Stomach (tissue), 9 donors: Measurements from ENCODE around the gene EMILIN3. TPM values are rescaled to one million over a fixed set of nuclear protein-coding genes. Genes with fewer than 3 reads are reported as not detected.

ENCODE experiments used
- DNase-seq, 2 donors: peaks; one replicate each; pipeline versions ENCODE4 v3.0.0 to v3.0.0-alpha.2; 2013 to 2019
- H3K27ac ChIP-seq, 5 donors: fragments of 200-600 bp in 4 of 5; sonication (generic) in 4 of 5; one replicate each; pipeline ENCODE4 v1.5.1; 2013 to 2019; ENCODE audit warnings: mild to moderate bottlenecking in 1 of 5, moderate library complexity in 1 of 5
- H3K27me3 ChIP-seq, 3 donors: fragments of 200-600 bp; sonication (generic); one replicate each; pipeline ENCODE4 v1.5.1; 2017 to 2019; ENCODE audit warnings: mixed run types in 1 of 3
- H3K36me3 ChIP-seq, 4 donors: fragments of 200-600 bp; sonication (generic); 1 replicate in 3 of 4; 2 replicates in 1 of 4; pipeline ENCODE4 v1.5.1; 2016 to 2019
- H3K4me1 ChIP-seq, 4 donors: fragments of 200-600 bp; sonication (generic); one replicate each; pipeline ENCODE4 v1.5.1; 2016 to 2019
- H3K4me3 ChIP-seq, 4 donors: fragments of 200-600 bp; sonication (generic) in 3 of 4; one replicate each; pipeline ENCODE4 v1.5.1; 2016 to 2019; ENCODE audit warnings: mild to moderate bottlenecking in 1 of 4
- H3K9me3 ChIP-seq, 4 donors: fragments of 200-600 bp; sonication (generic); one replicate each; pipeline ENCODE4 v1.5.1; 2016 to 2019
- EP300 ChIP-seq: sonication (generic); formaldehyde crosslinking; IDR thresholded peaks from one replicate; pipeline ENCODE4 v1.6.1; 2017; ENCODE audit warnings: antibody characterized with exemption
- POLR2A ChIP-seq, 4 donors: fragments of 450-650 bp; IDR thresholded peaks; one replicate each; pipeline ENCODE4 v1.6.1; 2016; ENCODE audit warnings: antibody characterized with exemption in 4 of 4, control low read depth in 2 of 4, mild to moderate bottlenecking in 1 of 4, moderate library complexity in 1 of 4
- POLR2AphosphoS5 ChIP-seq, 3 donors: sonication (generic); formaldehyde crosslinking; IDR thresholded peaks; one replicate each; pipeline ENCODE4 v1.6.1; 2016; ENCODE audit warnings: antibody characterized with exemption in 3 of 3
- whole genome bisulfite sequencing, 5 donors: extraction: QIAGEN DNeasy Blood & Tissue Kit in 3 of 5; methylation state at CpG; one replicate each; pipeline versions ENCODE4 v1.1.5 to v1.1.7; 2013 to 2018; 5-methylcytosine and 5-hydroxymethylcytosine counted together
- intact Hi-C: fragments of 100-400 bp; cut with DNase I; formaldehyde crosslinking; loops from one replicate; pipeline ENCODE4 v1.15.1; 2023; ENCODE audit warnings: low total_unique reads
- polyA plus RNA-seq, 3 donors: library from polyadenylated mRNA; stranded (reverse); fragments of 200-250 nt; gene quantifications; one replicate each; pipeline ENCODE4 v1.2.3, GENCODE V29; 2013
- total RNA-seq, 5 donors: library from RNA; depleted of rRNA; stranded (reverse); fragments of >200 nt; gene quantifications; one replicate each; pipeline versions ENCODE4 v1.1.0 to v1.2.3, GENCODE V29; 2014 to 2016
- TF ChIP-seq, protein P1 (sequence below), 7 experiments: fragments of 450-650 bp in 4 of 7; fragments of 200-600 bp in 3 of 7; sonication (generic) in 3 of 7; IDR thresholded peaks; one replicate each; pipeline ENCODE4 v1.5.1; 2016 to 2019; ENCODE audit warnings: antibody characterized with exemption in 7 of 7, control low read depth in 2 of 7, mild to moderate bottlenecking in 1 of 7
- donor health status: healthy with polysubstance abuse.
- donor health status: Bipolar disorder and iron deficiency.
- donor health status: healthy.

Gene EMILIN3
- total and polyA plus RNA-seq, 8 donors: 0.37 to 4.0 (median 2.6) TPM; not detected in 1

DNA sequence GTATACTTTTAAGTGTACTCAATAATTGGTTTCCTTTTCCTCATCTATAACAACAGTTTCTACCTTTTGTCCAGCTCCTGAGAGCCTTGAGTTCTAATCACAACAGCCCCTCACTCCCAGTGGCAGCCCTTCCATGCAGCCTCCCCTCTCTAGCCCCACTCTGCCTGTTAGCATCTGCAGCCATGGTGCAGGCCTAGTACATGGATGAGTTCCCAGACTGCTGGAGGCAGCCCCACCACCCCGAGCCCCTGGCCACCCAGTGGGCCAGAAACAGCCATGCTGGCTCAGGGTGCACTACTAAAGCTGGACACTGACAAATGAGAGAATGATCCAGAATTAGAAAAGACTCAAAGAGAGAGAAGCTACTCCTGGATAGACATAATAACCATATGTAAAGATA lies 35.7 kb downstream of the EMILIN3 start:
- H3K4me1 ChIP-seq: peaks cover 0 to 28% (median 16%) of the 10 kb centered on the region in 4 donors
- no peak overlapping the region for H3K27ac ChIP-seq
- intact Hi-C loops: no loop called here
- whole genome bisulfite sequencing, 5 donors: 71 to 83% (median 81%) methylated on average over 1 of the region's 1 CpG
- H3K36me3 ChIP-seq: no peaks in the 10 kb centered on the region
- no peaks in the 10 kb centered on the region for H3K27me3 ChIP-seq
- TF ChIP-seq EP300: no peak
- TF ChIP-seq, protein P1, sequence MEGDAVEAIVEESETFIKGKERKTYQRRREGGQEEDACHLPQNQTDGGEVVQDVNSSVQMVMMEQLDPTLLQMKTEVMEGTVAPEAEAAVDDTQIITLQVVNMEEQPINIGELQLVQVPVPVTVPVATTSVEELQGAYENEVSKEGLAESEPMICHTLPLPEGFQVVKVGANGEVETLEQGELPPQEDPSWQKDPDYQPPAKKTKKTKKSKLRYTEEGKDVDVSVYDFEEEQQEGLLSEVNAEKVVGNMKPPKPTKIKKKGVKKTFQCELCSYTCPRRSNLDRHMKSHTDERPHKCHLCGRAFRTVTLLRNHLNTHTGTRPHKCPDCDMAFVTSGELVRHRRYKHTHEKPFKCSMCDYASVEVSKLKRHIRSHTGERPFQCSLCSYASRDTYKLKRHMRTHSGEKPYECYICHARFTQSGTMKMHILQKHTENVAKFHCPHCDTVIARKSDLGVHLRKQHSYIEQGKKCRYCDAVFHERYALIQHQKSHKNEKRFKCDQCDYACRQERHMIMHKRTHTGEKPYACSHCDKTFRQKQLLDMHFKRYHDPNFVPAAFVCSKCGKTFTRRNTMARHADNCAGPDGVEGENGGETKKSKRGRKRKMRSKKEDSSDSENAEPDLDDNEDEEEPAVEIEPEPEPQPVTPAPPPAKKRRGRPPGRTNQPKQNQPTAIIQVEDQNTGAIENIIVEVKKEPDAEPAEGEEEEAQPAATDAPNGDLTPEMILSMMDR (IDR thresholded peaks at IDR 0.05): no peak
- H3K4me3 ChIP-seq: no peak overlapping the region
- no peak for DNase-seq
- no peaks in the 10 kb centered on the region for H3K9me3 ChIP-seq

GRCh38 chr20:41330343-41330720 lies 36.3 kb downstream of the EMILIN3 start:
- H3K27ac ChIP-seq: peak overlapping the region in 4 of 5 donors; percentile 76 to 83 (median 82)
- WGBS, 5 donors: 78 to 92% (median 85%) methylated on average over 5 of the region's 5 CpGs
- intact Hi-C loops: no loop called here

GRCh38 chr20:41329435-41330342 lies 36.9 kb downstream of the EMILIN3 start:
- Histone ChIP-seq H3K27me3 (no peaks in the 10 kb centered on the region), H3K27ac (peak overlapping the region; percentile 54 to 83 (median 80)), H3K36me3 (no peaks in the 10 kb centered on the region), H3K9me3 (no peaks in the 10 kb centered on the region), H3K4me1 (peaks cover 0 to 18% (median 9%) of the 10 kb centered on the region in 4 donors), H3K4me3 (no peak overlapping the region)
- DNase-seq: peak; percentile 42 to 74
- TF ChIP-seq, protein P1 (IDR thresholded peaks at IDR 0.05): no peak
- TF ChIP-seq POLR2AphosphoS5 (IDR thresholded peaks at IDR 0.05) (peak; percentile 61 to 92 (median 90)), EP300 (no peak), POLR2A (IDR thresholded peaks at IDR 0.05) (no peak)
- intact Hi-C loops: no loop called here
- WGBS, 5 donors: 49 to 62% (median 56%) methylated on average over 14 of the region's 14 CpGs

More at GRCh38 chr20:41330343-41330720, 36.3 kb downstream of the EMILIN3 start:
- H3K9me3 ChIP-seq: no peaks in the 10 kb centered on the region
- no peak overlapping the region for H3K4me3 ChIP-seq
- TF ChIP-seq POLR2A (IDR thresholded peaks at IDR 0.05): no peak
- no peak for TF ChIP-seq EP300
- TF ChIP-seq, protein P1 (IDR thresholded peaks at IDR 0.05): no peak
- no peak for TF ChIP-seq POLR2AphosphoS5 (IDR thresholded peaks at IDR 0.05)
- H3K36me3 ChIP-seq: no peaks in the 10 kb centered on the region
- no peak for DNase-seq
- peaks cover 0 to 24% (median 14%) of the 10 kb centered on the region in 4 donors for H3K4me1 ChIP-seq
- H3K27me3 ChIP-seq: no peaks in the 10 kb centered on the region

DNA sequence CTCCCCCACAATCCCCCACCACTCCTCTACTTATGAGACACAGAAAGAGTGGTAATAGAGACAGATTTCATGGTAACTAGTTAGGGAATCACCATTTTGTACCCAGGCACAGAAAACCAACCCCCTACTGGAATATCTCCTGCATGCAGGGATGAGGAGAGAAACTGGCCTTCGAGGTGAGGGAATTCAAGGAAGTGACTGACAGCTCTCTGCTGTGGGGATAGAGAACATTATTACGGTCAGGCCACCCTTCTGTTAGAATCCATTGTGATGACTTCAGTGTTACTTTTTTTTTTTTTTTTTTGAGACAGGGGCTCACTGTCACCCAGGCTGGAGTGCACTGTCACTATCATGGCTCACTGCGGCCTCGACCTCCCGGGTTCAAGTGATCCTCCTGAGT lies 39.4 kb downstream of the EMILIN3 start:
- 83 to 91% (median 88%) methylated on average over 5 of the region's 5 CpGs for WGBS, 5 donors
- intact Hi-C loops: no loop called here
- no peak overlapping the region for H3K4me3 ChIP-seq
- H3K4me1 ChIP-seq: peaks cover 0 to 19% (median 8%) of the 10 kb centered on the region in 4 donors
- TF ChIP-seq EP300: no peak
- TF ChIP-seq, protein P1 (IDR thresholded peaks at IDR 0.05): no peak
- TF ChIP-seq POLR2AphosphoS5 (IDR thresholded peaks at IDR 0.05): no peak
- TF ChIP-seq POLR2A (IDR thresholded peaks at IDR 0.05): no peak
- no peaks in the 10 kb centered on the region for H3K36me3 ChIP-seq
- H3K27ac ChIP-seq: no peak overlapping the region
- DNase-seq: no peak
- no peaks in the 10 kb centered on the region for H3K9me3 ChIP-seq
- no peaks in the 10 kb centered on the region for H3K27me3 ChIP-seq
